Epithelial cell of esophagus (primary cell): ENCODE results near the gene PSMB2.

Source experiments
- DNase-seq: peaks from one replicate; pipeline ENCODE4 v3.0.0; 2010; ENCODE audit warnings: low read depth
- H3K4me3 ChIP-seq: 2 replicates; pipeline ENCODE4 v1.5.1; 2011; ENCODE audit warnings: mild to moderate bottlenecking, low read length, control low read depth
- CTCF ChIP-seq: IDR thresholded peaks from 2 replicates; pipeline ENCODE4 v1.5.1; 2011; ENCODE audit warnings: low read depth, mild to moderate bottlenecking, low read length, control low read depth, inconsistent platforms; ENCODE audit not compliant: insufficient read depth; ENCODE audit errors: missing control alignments

The PSMB2 gene

GRCh38 chr1:35660581-35661473, 19.5 kb upstream of the PSMB2 start:
- peak; percentile 66 for DNase-seq
- no peak for TF ChIP-seq CTCF
- no peak overlapping the region for H3K4me3 ChIP-seq

- no peak for DNase-seq
- no peak for TF ChIP-seq CTCF
- no peak overlapping the region for H3K4me3 ChIP-seq
These were observed 18.3 kb upstream of the PSMB2 start for GRCh38 chr1:35659589-35659988.

- no peak overlapping the region for H3K4me3 ChIP-seq
- DNase-seq: no peak
- TF ChIP-seq CTCF: no peak
These were observed 16.5 kb upstream of the PSMB2 start for GRCh38 chr1:35657851-35658250.

GRCh38 chr1:35656863-35657232, 15.5 kb upstream of the PSMB2 start:
- DNase-seq: no peak

GRCh38 chr1:35656148-35656862, 15.0 kb upstream of the PSMB2 start:
- DNase-seq: no peak
- no peak overlapping the region for H3K4me3 ChIP-seq
- no peak for TF ChIP-seq CTCF

More at GRCh38 chr1:35656863-35657232, 15.5 kb upstream of the PSMB2 start:
- H3K4me3 ChIP-seq: no peak overlapping the region
- TF ChIP-seq CTCF: no peak

GRCh38 chr1:35655196-35655595, 13.9 kb upstream of the PSMB2 start:
- no peak for TF ChIP-seq CTCF
- H3K4me3 ChIP-seq: no peak overlapping the region
- no peak for DNase-seq

GRCh38 chr1:35650416-35650815, 9.1 kb upstream of the PSMB2 start:
- no peak for DNase-seq
- no peak for TF ChIP-seq CTCF
- H3K4me3 ChIP-seq: no peak overlapping the region
